Measurements from ENCODE around the gene CCDC182.

The CCDC182 gene

DNA sequence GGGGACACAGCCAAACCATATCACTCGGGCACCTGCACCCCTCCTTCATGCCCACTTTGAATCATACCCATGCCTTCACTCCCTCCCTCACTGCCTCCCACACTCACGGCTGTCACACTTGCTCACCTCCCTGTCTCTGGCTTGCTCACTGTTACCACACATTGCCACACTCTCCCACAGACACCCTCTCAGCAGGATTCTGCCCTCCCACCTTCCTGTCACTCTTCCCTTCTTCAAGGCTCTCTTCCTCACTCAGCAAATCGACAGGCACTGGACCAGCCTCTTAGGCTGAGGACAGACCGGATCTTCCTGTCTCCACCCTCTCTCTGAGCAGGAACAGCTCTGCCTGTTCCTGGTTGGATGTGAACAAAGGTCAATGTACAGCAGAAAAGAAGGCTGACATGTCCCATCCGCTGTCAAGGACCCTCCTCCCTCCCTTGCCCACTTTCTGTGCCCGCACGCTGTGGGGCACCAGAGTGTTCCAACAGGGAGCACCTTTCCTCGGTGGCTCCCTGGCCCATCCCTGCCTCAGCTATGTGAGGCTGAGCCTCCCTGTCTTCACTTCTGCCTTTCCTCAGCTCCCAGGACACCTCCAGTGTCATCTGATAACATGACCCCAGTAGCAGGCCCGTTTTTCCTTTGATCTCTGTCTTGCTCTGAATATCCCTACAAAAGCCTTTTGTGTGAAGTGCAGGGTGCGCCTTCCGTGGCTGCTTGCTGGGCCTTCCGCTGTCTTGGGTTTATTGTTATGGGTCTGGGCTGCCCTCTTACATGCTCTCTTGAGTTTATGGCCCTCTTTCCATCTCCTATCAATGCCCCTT, 47.0 kb downstream of the CCDC182 start:
- DNase-seq (ENCODE audit: low spot score), result no peak

DNA sequence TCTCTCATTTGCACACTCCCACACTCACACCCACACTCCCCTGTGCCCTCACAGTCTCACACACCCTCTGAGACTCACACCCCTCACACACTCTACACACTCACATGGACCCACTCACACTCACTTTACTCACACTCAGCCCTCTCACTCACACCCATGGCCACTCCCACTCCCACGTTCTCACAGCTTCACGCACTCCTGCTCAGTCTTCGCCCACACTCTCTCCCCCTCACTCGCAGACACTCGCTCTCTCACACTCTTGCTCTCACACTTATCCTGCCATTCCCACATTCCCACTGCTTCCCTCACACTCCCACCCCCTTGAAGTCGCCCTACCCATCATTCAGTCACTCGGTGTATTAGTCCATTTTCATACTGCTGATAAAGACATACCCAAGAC, 47.9 kb downstream of the CCDC182 start:
- no peak for DNase-seq (ENCODE audit: low spot score)

DNA sequence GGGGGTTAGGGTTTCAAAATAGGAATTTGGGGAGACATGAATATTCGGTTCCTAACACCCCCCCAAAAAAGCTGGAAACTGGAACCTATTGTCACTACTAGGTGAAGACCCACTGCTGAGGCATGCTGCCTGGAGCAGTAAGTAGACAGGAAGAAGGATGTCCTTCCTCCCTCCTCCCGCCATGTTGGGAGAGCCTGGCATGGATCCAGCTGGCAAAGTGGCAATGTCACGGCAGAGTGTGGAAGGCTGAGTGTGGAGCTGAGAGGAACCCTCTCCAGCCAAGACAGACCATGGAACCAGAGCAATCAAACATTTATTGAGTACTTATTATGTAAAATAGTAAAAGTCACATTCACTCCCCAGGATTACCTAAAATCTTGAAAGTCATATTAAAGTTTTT, 49.0 kb downstream of the CCDC182 start:
- DNase-seq (ENCODE audit: low spot score), result no peak

All from CD4-positive, alpha-beta T cell treated with Interleukin-6 at 100 ng/mL for 8 hours (primary cell).